ENCODE measurements around the gene UNC5C.

GRCh38 chr4:95317085-95317793 is 231.5 kb downstream of the UNC5C start:
- TF ChIP-seq BHLHE40 (IDR thresholded peaks at IDR 0.05; ENCODE audit: borderline replicate concordance) (no peak), FOXM1 (IDR thresholded peaks at IDR 0.05; ENCODE audit: borderline replicate concordance) (no peak)

Measured in HEK293T (cell line).